Fibroblast of lung (primary cell): ENCODE results near the gene CHST15. TPM values are rescaled to one million over a fixed set of nuclear protein-coding genes. Genes with fewer than 3 reads are reported as not detected.

Experiments used
- DNase-seq, 2 donors: peaks; one replicate each; pipeline versions ENCODE4 v3.0.0 to v3.0.0-alpha.2; 2010; ENCODE audit warnings: low read depth in 2 of 2
- H2AFZ ChIP-seq: 2 replicates; pipeline ENCODE4 v1.5.1; 2012; ENCODE audit warnings: low read length, control low read depth, inconsistent platforms
- H3K27ac ChIP-seq: 2 replicates; pipeline ENCODE4 v1.5.1; 2011; ENCODE audit warnings: low read length, control low read depth; ENCODE audit not compliant: insufficient read depth
- H3K27me3 ChIP-seq: 2 replicates; pipeline ENCODE4 v1.5.1; 2011; ENCODE audit warnings: mild to moderate bottlenecking, low read length; ENCODE audit not compliant: control insufficient read depth, insufficient read depth
- H3K36me3 ChIP-seq: 2 replicates; pipeline ENCODE4 v1.5.1; 2011; ENCODE audit warnings: low read length; ENCODE audit not compliant: control insufficient read depth, insufficient read depth
- H3K4me1 ChIP-seq: 2 replicates; pipeline ENCODE4 v1.5.1; 2011; ENCODE audit warnings: low read length; ENCODE audit not compliant: control insufficient read depth, insufficient read depth; ENCODE audit errors: extremely low read depth
- H3K4me2 ChIP-seq: 2 replicates; pipeline ENCODE4 v1.5.1; 2011; ENCODE audit warnings: low read length, control low read depth; ENCODE audit not compliant: insufficient read depth; ENCODE audit errors: extremely low read depth
- H3K4me3 ChIP-seq, 4 experiments: fragments of 200-600 bp in 1 of 4; sonication (generic) in 1 of 4; replicated peaks in 1 of 4; 2 replicates each; pipeline ENCODE4 v1.5.1; 2011 to 2016; ENCODE audit warnings: low read length in 4 of 4, low read depth in 3 of 4, mild to moderate bottlenecking in 3 of 4, control low read depth in 2 of 4, inconsistent platforms in 1 of 4, mixed read lengths in 1 of 4; ENCODE audit not compliant: insufficient read depth in 1 of 4; ENCODE audit errors: control extremely low read depth in 1 of 4
- H3K79me2 ChIP-seq: 2 replicates; pipeline ENCODE4 v1.5.1; 2012; ENCODE audit warnings: mild to moderate bottlenecking, low read length, inconsistent platforms; ENCODE audit not compliant: control insufficient read depth, insufficient read depth
- H3K9ac ChIP-seq: 2 replicates; pipeline ENCODE4 v1.5.1; 2011; ENCODE audit warnings: mild to moderate bottlenecking, low read length, control low read depth; ENCODE audit not compliant: insufficient read depth
- H3K9me3 ChIP-seq: 2 replicates; pipeline ENCODE4 v1.5.1; 2012; ENCODE audit warnings: low read depth, low read length; ENCODE audit not compliant: control insufficient read depth, insufficient read depth
- H4K20me1 ChIP-seq: 2 replicates; pipeline ENCODE4 v1.5.1; 2011; ENCODE audit warnings: low read length; ENCODE audit not compliant: control insufficient read depth, insufficient read depth; ENCODE audit errors: extremely low read depth
- CTCF ChIP-seq, 2 donors: IDR thresholded peaks in 1 of 2; conservative IDR thresholded peaks in 1 of 2; 1 replicate in 1 of 2; 2 replicates in 1 of 2; pipeline ENCODE4 v1.5.1; 2011 to 2012; ENCODE audit warnings: low read length in 2 of 2, control low read depth in 1 of 2, inconsistent platforms in 1 of 2, low read depth in 1 of 2, mild to moderate bottlenecking in 1 of 2
- EZH2 ChIP-seq: IDR thresholded peaks from 2 replicates; pipeline ENCODE4 v1.5.1; 2012; ENCODE audit warnings: low read length, control low read depth, mild to moderate bottlenecking; ENCODE audit errors: missing control alignments
- polyA plus RNA-seq, 2 donors: library from polyadenylated mRNA; depleted of rRNA in 1 of 2; stranded (reverse) in 1 of 2; unstranded in 1 of 2; fragments of >200 nt; gene quantifications; 2 replicates each; pipeline ENCODE4 v1.2.1, GENCODE V29; 2011 to 2012; ENCODE audit warnings: missing spikeins in 1 of 2
- total RNA-seq: library from RNA; depleted of rRNA; stranded (reverse); fragments of >200 nt; gene quantifications from 2 replicates; pipeline ENCODE4 v1.2.1, GENCODE V29; 2014

CHST15 gene
- total and polyA plus RNA-seq, 2 donors (not counting 1 experiment from before 2014, with no cell fraction given): 5.0 to 7.9 TPM

DNA sequence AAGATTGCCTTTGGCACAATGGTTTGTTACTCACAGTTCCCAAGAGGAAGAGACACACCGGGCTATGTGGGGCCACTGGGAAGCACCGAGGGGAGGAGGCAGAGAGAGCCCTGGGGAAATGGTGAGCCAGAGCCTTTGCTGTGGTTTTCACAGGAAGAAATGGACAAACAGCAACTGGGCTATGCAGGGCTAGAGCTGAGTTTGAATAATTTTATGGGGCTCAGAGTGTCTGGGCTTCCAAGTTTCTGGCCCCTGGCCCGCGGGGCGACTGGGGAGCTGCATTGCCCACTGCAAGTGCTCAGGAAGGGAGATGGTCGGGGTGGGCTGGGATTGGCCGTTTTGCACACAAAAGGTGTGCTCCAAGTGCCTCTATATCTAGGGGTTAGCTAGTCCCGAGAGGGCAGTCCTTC, 92.6 kb downstream of the CHST15 start:
- Histone ChIP-seq H3K79me2 (no peaks in the 10 kb centered on the region), H3K9ac (no peak overlapping the region), H3K27me3 (no peaks in the 10 kb centered on the region), H3K4me1 (peaks cover 8% of the 10 kb centered on the region), H4K20me1 (no peaks in the 10 kb centered on the region), H3K4me3 (no peak overlapping the region), H3K9me3 (no peaks in the 10 kb centered on the region), H3K27ac (no peak overlapping the region), H3K4me2 (no peak overlapping the region), H2AFZ (no peak overlapping the region), H3K36me3 (no peaks in the 10 kb centered on the region)
- no peak for DNase-seq
- TF ChIP-seq CTCF (conservative IDR thresholded peaks at IDR 0.05 in 1 of 2, IDR thresholded peaks at IDR 0.05 in 1 of 2; ENCODE audit: low read depth in 1 of 2, low read length in 2 of 2) (no peak), EZH2 (no peak)

DNA sequence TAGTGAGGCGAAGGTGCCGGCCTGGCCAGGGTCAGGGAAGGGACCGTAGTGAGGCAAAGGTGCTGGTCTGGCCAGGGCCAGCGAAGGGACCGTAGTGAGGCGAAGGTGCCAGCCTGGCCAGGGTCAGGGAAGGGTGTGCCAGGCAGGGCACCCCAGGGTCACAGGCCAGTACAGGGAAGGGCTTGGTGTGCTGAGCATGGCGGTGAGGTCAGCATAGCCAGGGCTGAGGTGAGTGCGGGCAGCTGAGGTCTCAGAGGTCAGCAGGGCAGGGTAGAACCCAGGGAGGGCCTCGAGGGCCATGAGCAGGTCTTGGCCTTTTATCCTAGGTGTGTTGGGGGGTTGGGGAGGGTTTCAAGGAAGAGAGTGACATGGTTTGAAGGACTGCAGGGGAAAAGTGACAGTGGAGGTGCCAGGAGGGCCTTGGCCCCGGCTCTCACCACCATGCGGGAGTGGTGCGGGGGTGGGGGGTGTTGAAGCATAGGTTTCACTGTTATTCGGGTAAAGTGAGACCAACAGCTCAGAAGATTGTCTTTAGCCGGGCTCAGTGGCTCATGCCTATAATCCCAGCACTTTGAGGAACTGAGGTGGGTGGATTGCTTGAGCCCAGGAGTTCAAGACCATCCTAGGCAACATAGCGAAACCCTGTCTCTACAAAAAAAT, 93.3 kb downstream of the CHST15 start:
- peaks cover 11% of the 10 kb centered on the region for H3K4me1 ChIP-seq
- H2AFZ ChIP-seq: no peak overlapping the region
- H3K27me3 ChIP-seq: no peaks in the 10 kb centered on the region
- H3K36me3 ChIP-seq: no peaks in the 10 kb centered on the region
- H3K79me2 ChIP-seq: no peaks in the 10 kb centered on the region
- no peaks in the 10 kb centered on the region for H3K9me3 ChIP-seq
- no peak overlapping the region for H3K27ac ChIP-seq
- no peak overlapping the region for H3K4me3 ChIP-seq
- H4K20me1 ChIP-seq: no peaks in the 10 kb centered on the region
- DNase-seq: no peak
- H3K9ac ChIP-seq: no peak overlapping the region
- no peak overlapping the region for H3K4me2 ChIP-seq
- TF ChIP-seq EZH2 (no peak), CTCF (conservative IDR thresholded peaks at IDR 0.05 in 1 of 2, IDR thresholded peaks at IDR 0.05 in 1 of 2; ENCODE audit: low read depth in 1 of 2, low read length in 2 of 2) (no peak)

GRCh38 chr10:123999261-123999660, 94.1 kb downstream of the CHST15 start:
- peaks cover 12% of the 10 kb centered on the region for H3K4me1 ChIP-seq
- H3K36me3 ChIP-seq: no peaks in the 10 kb centered on the region
- no peaks in the 10 kb centered on the region for H3K9me3 ChIP-seq
- no peak overlapping the region for H3K4me3 ChIP-seq
- H4K20me1 ChIP-seq: no peaks in the 10 kb centered on the region
- DNase-seq: no peak
- H3K9ac ChIP-seq: no peak overlapping the region
- H3K27ac ChIP-seq: no peak overlapping the region
- H2AFZ ChIP-seq: no peak overlapping the region
- H3K4me2 ChIP-seq: no peak overlapping the region
- TF ChIP-seq EZH2: no peak
- no peak for TF ChIP-seq CTCF (conservative IDR thresholded peaks at IDR 0.05 in 1 of 2, IDR thresholded peaks at IDR 0.05 in 1 of 2; ENCODE audit: low read depth in 1 of 2, low read length in 2 of 2)
- no peaks in the 10 kb centered on the region for H3K79me2 ChIP-seq
- H3K27me3 ChIP-seq: no peaks in the 10 kb centered on the region
